Ramos (cell line): ENCODE measurements around the gene RUBCN.
"Not testable (repeated sequence)": the region's sequence is repeated elsewhere in the genome, so short reads cannot be mapped to it uniquely, and the experiment has no call there.

Experiments used
- in situ Hi-C: fragments of 300-500 bp; cut with MboI; formaldehyde crosslinking; loops from one replicate; pipeline ENCODE4 v1.14.3; 2022; ENCODE audit warnings: low sequenced_read_pairs; ENCODE audit not compliant: unreplicated experiment

The RUBCN gene

GRCh38 chr3:197736010-197736490 is 654 bp downstream of the RUBCN start:
- in situ Hi-C loops, result no loop called here

GRCh38 chr3:197734667-197735318 is 1.9 kb downstream of the RUBCN start:
- in situ Hi-C loops, result no loop called here

GRCh38 chr3:197733042-197733441 is 3.7 kb downstream of the RUBCN start:
- in situ Hi-C loops, result no loop called here

GRCh38 chr3:197731483-197731882 is 5.2 kb downstream of the RUBCN start:
- in situ Hi-C loops, result not testable (repeated sequence)

GRCh38 chr3:197730770-197731169 is 5.9 kb downstream of the RUBCN start:
- in situ Hi-C loops, result not testable (repeated sequence)

- in situ Hi-C loops, result no loop called here
Observed at GRCh38 chr3:197730200-197730599, 6.5 kb downstream of the RUBCN start.

GRCh38 chr3:197728487-197728886 is 8.2 kb downstream of the RUBCN start:
- in situ Hi-C loops, result no loop called here

- in situ Hi-C loops, result not testable (repeated sequence)
Observed at GRCh38 chr3:197727878-197728277, 8.8 kb downstream of the RUBCN start.

- in situ Hi-C loops, result no loop called here
Observed at GRCh38 chr3:197722734-197723133, 14.0 kb downstream of the RUBCN start.

GRCh38 chr3:197720694-197721093 is 16.0 kb downstream of the RUBCN start:
- in situ Hi-C loops, result no loop called here

GRCh38 chr3:197718891-197719290 is 17.8 kb downstream of the RUBCN start:
- in situ Hi-C loops, result no loop called here

GRCh38 chr3:197714251-197714650 is 22.5 kb downstream of the RUBCN start:
- in situ Hi-C loops, result no loop called here

- in situ Hi-C loops, result no loop called here
Observed at GRCh38 chr3:197713477-197713822, 23.3 kb downstream of the RUBCN start.

GRCh38 chr3:197711973-197712707 is 24.6 kb downstream of the RUBCN start:
- in situ Hi-C loops, result no loop called here

GRCh38 chr3:197710965-197711364 is 25.7 kb downstream of the RUBCN start:
- in situ Hi-C loops, result not testable (repeated sequence)

GRCh38 chr3:197709135-197709534 is 27.6 kb downstream of the RUBCN start:
- in situ Hi-C loops, result no loop called here

- in situ Hi-C loops, result no loop called here
Observed at GRCh38 chr3:197706658-197707057, 30.0 kb downstream of the RUBCN start.

GRCh38 chr3:197701841-197702240 is 34.9 kb downstream of the RUBCN start:
- in situ Hi-C loops, result no loop called here

GRCh38 chr3:197700095-197700494 is 36.6 kb downstream of the RUBCN start:
- in situ Hi-C loops, result no loop called here

- in situ Hi-C loops, result no loop called here
Observed at GRCh38 chr3:197697355-197697754, 39.3 kb downstream of the RUBCN start.

GRCh38 chr3:197694251-197694650 is 42.5 kb downstream of the RUBCN start:
- in situ Hi-C loops, result no loop called here

- in situ Hi-C loops, result no loop called here
Observed at GRCh38 chr3:197692641-197693040, 44.1 kb downstream of the RUBCN start.
